Measurements from ENCODE around the gene ABCB4. TPM values are rescaled to one million over a fixed set of nuclear protein-coding genes. Genes with fewer than 3 reads are reported as not detected.

ABCB4 gene
- total and polyA plus RNA-seq, 3 donors from 2014 or later = 1.7 to 2.6 (median 2.0) TPM

GRCh38 chr7:87506246-87507180 lies 31.0 kb upstream of the ABCB4 start:
- intact Hi-C loops (cut with DNase I; ENCODE audit: low total_unique reads) = no loop called here
- Histone ChIP-seq H3K4me1 (no peaks in the 10 kb centered on the region), H3K27me3 (no peaks in the 10 kb centered on the region), H3K9me3 (no peaks in the 10 kb centered on the region), H3K4me3 (no peak overlapping the region), H3K36me3 (ENCODE audit: low read depth, missing control alignments) (no peaks in the 10 kb centered on the region), H3K27ac (no peak overlapping the region)
- 51 to 65% methylated on average over 3 of the region's 3 CpGs for WGBS, 2 donors
- no peak for TF ChIP-seq POLR2A (IDR thresholded peaks at IDR 0.05)
- peak in 2 of 3 experiments; percentile 22 to 34 for TF ChIP-seq CTCF (IDR thresholded peaks at IDR 0.05)
- DNase-seq = no peak

GRCh38 chr7:87505557-87506245 lies 30.2 kb upstream of the ABCB4 start:
- Histone ChIP-seq H3K27me3 (no peaks in the 10 kb centered on the region), H3K9me3 (no peaks in the 10 kb centered on the region), H3K4me3 (no peak overlapping the region), H3K27ac (no peak overlapping the region), H3K36me3 (ENCODE audit: low read depth, missing control alignments) (no peaks in the 10 kb centered on the region), H3K4me1 (no peaks in the 10 kb centered on the region)
- DNase-seq = no peak
- intact Hi-C loops (cut with DNase I; ENCODE audit: low total_unique reads) = no loop called here
- TF ChIP-seq POLR2A (IDR thresholded peaks at IDR 0.05) (no peak), CTCF (IDR thresholded peaks at IDR 0.05) (no peak)
- 75 to 84% methylated on average over 5 of the region's 5 CpGs for WGBS, 2 donors

- Histone ChIP-seq H3K27ac (no peak overlapping the region), H3K36me3 (ENCODE audit: low read depth, missing control alignments) (no peaks in the 10 kb centered on the region), H3K4me3 (no peak overlapping the region), H3K9me3 (no peaks in the 10 kb centered on the region), H3K27me3 (no peaks in the 10 kb centered on the region), H3K4me1 (no peaks in the 10 kb centered on the region)
- DNase-seq = no peak
- intact Hi-C loops (cut with DNase I; ENCODE audit: low total_unique reads) = no loop called here
- WGBS, 2 donors = 77 to 82% methylated on average over 5 of the region's 5 CpGs
- TF ChIP-seq CTCF (IDR thresholded peaks at IDR 0.05) (no peak), POLR2A (IDR thresholded peaks at IDR 0.05) (no peak)
These were observed 29.6 kb upstream of the ABCB4 start for GRCh38 chr7:87505122-87505521.

GRCh38 chr7:87499494-87499893 lies 24.0 kb upstream of the ABCB4 start:
- H3K27ac ChIP-seq = no peak overlapping the region
- DNase-seq = no peak
- TF ChIP-seq CTCF (IDR thresholded peaks at IDR 0.05) (no peak), POLR2A (IDR thresholded peaks at IDR 0.05) (no peak)
- H3K4me1 ChIP-seq = no peaks in the 10 kb centered on the region
- no peaks in the 10 kb centered on the region for H3K36me3 ChIP-seq (ENCODE audit: low read depth, missing control alignments)
- intact Hi-C loops (cut with DNase I; ENCODE audit: low total_unique reads) = no loop called here
- no peaks in the 10 kb centered on the region for H3K27me3 ChIP-seq
- H3K9me3 ChIP-seq = no peaks in the 10 kb centered on the region
- no peak overlapping the region for H3K4me3 ChIP-seq
- 84 to 93% methylated on average over 3 of the region's 3 CpGs for WGBS, 2 donors

Data from testis (tissue), 3 donors.